H1 (cell line): Measurements from ENCODE around the gene SMYD3. TPM values are rescaled to one million over a fixed set of nuclear protein-coding genes. Genes with fewer than 3 reads are reported as not detected.

Experiments used
- GTF2F1 ChIP-seq: IDR thresholded peaks from 2 replicates; pipeline ENCODE4 v1.6.1; 2012; ENCODE audit warnings: low read depth, low read length, improper control_type of control experiment, borderline replicate concordance
- KDM4A ChIP-seq: IDR thresholded peaks from one replicate; pipeline ENCODE4 v1.7.1; 2012; ENCODE audit warnings: low read depth, mild to moderate bottlenecking, moderate library complexity, low read length, inconsistent platforms; ENCODE audit not compliant: severe bottlenecking
- POLR2A ChIP-seq, 2 experiments: IDR thresholded peaks; 1 replicate in 1 of 2; 2 replicates in 1 of 2; pipeline ENCODE4 v1.6.1; 2011; ENCODE audit warnings: low read depth in 2 of 2, low read length in 2 of 2, mild to moderate bottlenecking in 2 of 2; ENCODE audit errors: control extremely low read depth in 1 of 2
- POLR2AphosphoS5 ChIP-seq: IDR thresholded peaks from 2 replicates; pipeline ENCODE4 v1.6.1; 2011; ENCODE audit warnings: low read depth, low read length
- RBBP5 ChIP-seq: IDR thresholded peaks from 2 replicates; pipeline ENCODE4 v1.7.1; 2012; ENCODE audit warnings: low read depth, mild to moderate bottlenecking, inconsistent platforms, low read length, moderate library complexity, borderline replicate concordance
- RFX5 ChIP-seq: IDR thresholded peaks from 2 replicates; pipeline ENCODE4 v1.6.1; 2011; ENCODE audit warnings: low read depth, low read length, improper control_type of control experiment, borderline replicate concordance
- SP2 ChIP-seq: IDR thresholded peaks from 2 replicates; pipeline ENCODE4 v1.6.1; 2012; ENCODE audit warnings: mild to moderate bottlenecking, low read length, inconsistent platforms
- ZNF274 ChIP-seq: IDR thresholded peaks from 2 replicates; pipeline ENCODE4 v1.7.0; 2012; ENCODE audit warnings: low read length, borderline replicate concordance; ENCODE audit errors: extremely low read depth
- polyA plus RNA-seq, 7 experiments: library from polyadenylated mRNA; depleted of rRNA in 3 of 7; stranded (reverse) in 5 of 7; unstranded in 2 of 7; fragments of >200 nt in 5 of 7; fragments of 200-250 nt in 2 of 7; gene quantifications; 1 replicate in 5 of 7; 2 replicates in 1 of 7; 4 replicates in 1 of 7; pipeline versions ENCODE4 v1.2.1 to v1.2.3, GENCODE V29; 2011 to 2013; ENCODE audit warnings: missing spikeins in 2 of 7, mixed read lengths in 2 of 7
- total RNA-seq: library from RNA; stranded (reverse); fragmentation: NEBNext Ultra II Directional; extraction: Animal tissue kit (Norgen Biotek cat#: 25700); gene quantifications from 2 replicates; pipeline ENCODE4 v1.2.1, GENCODE V29; 2021
- TF ChIP-seq, protein P1 (sequence below): fragments of 300-600 bp; sonication (generic); IDR thresholded peaks from 2 replicates; pipeline ENCODE4 v1.7.1; 2012; ENCODE audit warnings: low read length, moderate library complexity, mild to moderate bottlenecking, inconsistent platforms; ENCODE audit not compliant: insufficient replicate concordance
- TF ChIP-seq, protein P2 (sequence below), 3 experiments: IDR thresholded peaks; 1 replicate in 2 of 3; 2 replicates in 1 of 3; pipeline versions ENCODE4 v1.5.1 to v1.6.1; 2011; ENCODE audit warnings: low read length in 3 of 3, mild to moderate bottlenecking in 3 of 3, inconsistent platforms in 2 of 3, low read depth in 1 of 3, moderate library complexity in 1 of 3; ENCODE audit not compliant: insufficient read depth in 1 of 3; ENCODE audit errors: control extremely low read depth in 1 of 3

Gene SMYD3
- total and polyA plus RNA-seq, 2 of the 8 experiments (the other 6 are each of a cell fraction or from before 2014, with no cell fraction given), result 17.3 to 25.4 TPM

DNA sequence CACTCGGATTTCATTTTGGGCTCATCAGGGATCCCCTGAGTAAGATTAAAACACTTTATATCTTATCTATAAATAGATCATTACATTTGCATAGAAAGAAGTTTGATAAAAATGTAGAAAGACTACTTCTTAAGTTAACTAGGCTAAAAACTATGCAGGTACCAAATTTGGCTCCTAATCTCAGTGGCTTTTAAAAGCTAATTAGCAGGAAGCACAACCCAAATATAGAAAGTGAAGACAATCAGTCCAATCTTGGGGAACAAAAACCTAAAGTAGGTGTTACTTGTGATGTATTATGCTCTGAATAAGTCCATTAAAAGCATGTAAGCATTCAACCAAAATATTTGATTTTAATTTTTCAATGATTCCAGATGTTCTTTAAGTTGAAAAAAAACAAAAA is 35.4 kb downstream of the SMYD3 start (continued):
- TF ChIP-seq, protein P1, sequence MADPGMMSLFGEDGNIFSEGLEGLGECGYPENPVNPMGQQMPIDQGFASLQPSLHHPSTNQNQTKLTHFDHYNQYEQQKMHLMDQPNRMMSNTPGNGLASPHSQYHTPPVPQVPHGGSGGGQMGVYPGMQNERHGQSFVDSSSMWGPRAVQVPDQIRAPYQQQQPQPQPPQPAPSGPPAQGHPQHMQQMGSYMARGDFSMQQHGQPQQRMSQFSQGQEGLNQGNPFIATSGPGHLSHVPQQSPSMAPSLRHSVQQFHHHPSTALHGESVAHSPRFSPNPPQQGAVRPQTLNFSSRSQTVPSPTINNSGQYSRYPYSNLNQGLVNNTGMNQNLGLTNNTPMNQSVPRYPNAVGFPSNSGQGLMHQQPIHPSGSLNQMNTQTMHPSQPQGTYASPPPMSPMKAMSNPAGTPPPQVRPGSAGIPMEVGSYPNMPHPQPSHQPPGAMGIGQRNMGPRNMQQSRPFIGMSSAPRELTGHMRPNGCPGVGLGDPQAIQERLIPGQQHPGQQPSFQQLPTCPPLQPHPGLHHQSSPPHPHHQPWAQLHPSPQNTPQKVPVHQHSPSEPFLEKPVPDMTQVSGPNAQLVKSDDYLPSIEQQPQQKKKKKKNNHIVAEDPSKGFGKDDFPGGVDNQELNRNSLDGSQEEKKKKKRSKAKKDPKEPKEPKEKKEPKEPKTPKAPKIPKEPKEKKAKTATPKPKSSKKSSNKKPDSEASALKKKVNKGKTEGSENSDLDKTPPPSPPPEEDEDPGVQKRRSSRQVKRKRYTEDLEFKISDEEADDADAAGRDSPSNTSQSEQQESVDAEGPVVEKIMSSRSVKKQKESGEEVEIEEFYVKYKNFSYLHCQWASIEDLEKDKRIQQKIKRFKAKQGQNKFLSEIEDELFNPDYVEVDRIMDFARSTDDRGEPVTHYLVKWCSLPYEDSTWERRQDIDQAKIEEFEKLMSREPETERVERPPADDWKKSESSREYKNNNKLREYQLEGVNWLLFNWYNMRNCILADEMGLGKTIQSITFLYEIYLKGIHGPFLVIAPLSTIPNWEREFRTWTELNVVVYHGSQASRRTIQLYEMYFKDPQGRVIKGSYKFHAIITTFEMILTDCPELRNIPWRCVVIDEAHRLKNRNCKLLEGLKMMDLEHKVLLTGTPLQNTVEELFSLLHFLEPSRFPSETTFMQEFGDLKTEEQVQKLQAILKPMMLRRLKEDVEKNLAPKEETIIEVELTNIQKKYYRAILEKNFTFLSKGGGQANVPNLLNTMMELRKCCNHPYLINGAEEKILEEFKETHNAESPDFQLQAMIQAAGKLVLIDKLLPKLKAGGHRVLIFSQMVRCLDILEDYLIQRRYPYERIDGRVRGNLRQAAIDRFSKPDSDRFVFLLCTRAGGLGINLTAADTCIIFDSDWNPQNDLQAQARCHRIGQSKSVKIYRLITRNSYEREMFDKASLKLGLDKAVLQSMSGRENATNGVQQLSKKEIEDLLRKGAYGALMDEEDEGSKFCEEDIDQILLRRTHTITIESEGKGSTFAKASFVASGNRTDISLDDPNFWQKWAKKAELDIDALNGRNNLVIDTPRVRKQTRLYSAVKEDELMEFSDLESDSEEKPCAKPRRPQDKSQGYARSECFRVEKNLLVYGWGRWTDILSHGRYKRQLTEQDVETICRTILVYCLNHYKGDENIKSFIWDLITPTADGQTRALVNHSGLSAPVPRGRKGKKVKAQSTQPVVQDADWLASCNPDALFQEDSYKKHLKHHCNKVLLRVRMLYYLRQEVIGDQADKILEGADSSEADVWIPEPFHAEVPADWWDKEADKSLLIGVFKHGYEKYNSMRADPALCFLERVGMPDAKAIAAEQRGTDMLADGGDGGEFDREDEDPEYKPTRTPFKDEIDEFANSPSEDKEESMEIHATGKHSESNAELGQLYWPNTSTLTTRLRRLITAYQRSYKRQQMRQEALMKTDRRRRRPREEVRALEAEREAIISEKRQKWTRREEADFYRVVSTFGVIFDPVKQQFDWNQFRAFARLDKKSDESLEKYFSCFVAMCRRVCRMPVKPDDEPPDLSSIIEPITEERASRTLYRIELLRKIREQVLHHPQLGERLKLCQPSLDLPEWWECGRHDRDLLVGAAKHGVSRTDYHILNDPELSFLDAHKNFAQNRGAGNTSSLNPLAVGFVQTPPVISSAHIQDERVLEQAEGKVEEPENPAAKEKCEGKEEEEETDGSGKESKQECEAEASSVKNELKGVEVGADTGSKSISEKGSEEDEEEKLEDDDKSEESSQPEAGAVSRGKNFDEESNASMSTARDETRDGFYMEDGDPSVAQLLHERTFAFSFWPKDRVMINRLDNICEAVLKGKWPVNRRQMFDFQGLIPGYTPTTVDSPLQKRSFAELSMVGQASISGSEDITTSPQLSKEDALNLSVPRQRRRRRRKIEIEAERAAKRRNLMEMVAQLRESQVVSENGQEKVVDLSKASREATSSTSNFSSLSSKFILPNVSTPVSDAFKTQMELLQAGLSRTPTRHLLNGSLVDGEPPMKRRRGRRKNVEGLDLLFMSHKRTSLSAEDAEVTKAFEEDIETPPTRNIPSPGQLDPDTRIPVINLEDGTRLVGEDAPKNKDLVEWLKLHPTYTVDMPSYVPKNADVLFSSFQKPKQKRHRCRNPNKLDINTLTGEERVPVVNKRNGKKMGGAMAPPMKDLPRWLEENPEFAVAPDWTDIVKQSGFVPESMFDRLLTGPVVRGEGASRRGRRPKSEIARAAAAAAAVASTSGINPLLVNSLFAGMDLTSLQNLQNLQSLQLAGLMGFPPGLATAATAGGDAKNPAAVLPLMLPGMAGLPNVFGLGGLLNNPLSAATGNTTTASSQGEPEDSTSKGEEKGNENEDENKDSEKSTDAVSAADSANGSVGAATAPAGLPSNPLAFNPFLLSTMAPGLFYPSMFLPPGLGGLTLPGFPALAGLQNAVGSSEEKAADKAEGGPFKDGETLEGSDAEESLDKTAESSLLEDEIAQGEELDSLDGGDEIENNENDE, result no peak
- TF ChIP-seq POLR2AphosphoS5 (no peak), ZNF274 (no peak), GTF2F1 (no peak), RFX5 (no peak), POLR2A (IDR thresholded peaks at IDR 0.05; ENCODE audit: control extremely low read depth in 1 of 2, low read depth in 2 of 2, low read length in 2 of 2) (no peak), RBBP5 (no peak), SP2 (no peak), KDM4A (no peak)
- TF ChIP-seq, protein P2, sequence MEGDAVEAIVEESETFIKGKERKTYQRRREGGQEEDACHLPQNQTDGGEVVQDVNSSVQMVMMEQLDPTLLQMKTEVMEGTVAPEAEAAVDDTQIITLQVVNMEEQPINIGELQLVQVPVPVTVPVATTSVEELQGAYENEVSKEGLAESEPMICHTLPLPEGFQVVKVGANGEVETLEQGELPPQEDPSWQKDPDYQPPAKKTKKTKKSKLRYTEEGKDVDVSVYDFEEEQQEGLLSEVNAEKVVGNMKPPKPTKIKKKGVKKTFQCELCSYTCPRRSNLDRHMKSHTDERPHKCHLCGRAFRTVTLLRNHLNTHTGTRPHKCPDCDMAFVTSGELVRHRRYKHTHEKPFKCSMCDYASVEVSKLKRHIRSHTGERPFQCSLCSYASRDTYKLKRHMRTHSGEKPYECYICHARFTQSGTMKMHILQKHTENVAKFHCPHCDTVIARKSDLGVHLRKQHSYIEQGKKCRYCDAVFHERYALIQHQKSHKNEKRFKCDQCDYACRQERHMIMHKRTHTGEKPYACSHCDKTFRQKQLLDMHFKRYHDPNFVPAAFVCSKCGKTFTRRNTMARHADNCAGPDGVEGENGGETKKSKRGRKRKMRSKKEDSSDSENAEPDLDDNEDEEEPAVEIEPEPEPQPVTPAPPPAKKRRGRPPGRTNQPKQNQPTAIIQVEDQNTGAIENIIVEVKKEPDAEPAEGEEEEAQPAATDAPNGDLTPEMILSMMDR (IDR thresholded peaks at IDR 0.05; ENCODE audit: control extremely low read depth in 1 of 3, insufficient read depth in 1 of 3, low read depth in 1 of 3, low read length in 3 of 3), result no peak
